Natural killer cell (primary cell): ENCODE data around the gene MPO. TPM values are rescaled to one million over a fixed set of nuclear protein-coding genes. Genes with fewer than 3 reads are reported as not detected.

Experiments used
- ATAC-seq, 3 donors: fragments of 150-1000 bp in 2 of 3; fragments of 200-7000 bp in 1 of 3; cut with Tn5 transposase; 1 replicate in 1 of 3; 2 replicates in 2 of 3; pipeline ENCODE4 v1.10.0; 2021; ENCODE audit warnings: mild to moderate bottlenecking in 2 of 3, moderate library complexity in 2 of 3
- DNase-seq, 2 donors: peaks; one replicate each; pipeline versions ENCODE4 v3.0.0 to v3.0.0-alpha.2; 2013 to 2021; ENCODE audit warnings: mixed read lengths in 1 of 2
- H3K27ac ChIP-seq: one replicate; pipeline ENCODE4 v1.5.1; 2013; ENCODE audit warnings: mild to moderate bottlenecking, low read length
- H3K27me3 ChIP-seq: one replicate; pipeline ENCODE4 v1.6.1; 2013; ENCODE audit warnings: low read length; ENCODE audit not compliant: control insufficient read depth, insufficient read depth
- H3K36me3 ChIP-seq: one replicate; pipeline ENCODE4 v1.6.1; 2013; ENCODE audit warnings: low read length; ENCODE audit not compliant: control insufficient read depth, insufficient read depth
- H3K4me1 ChIP-seq: one replicate; pipeline ENCODE4 v1.6.1; 2013; ENCODE audit warnings: low read length; ENCODE audit not compliant: control insufficient read depth, insufficient read depth
- H3K4me3 ChIP-seq: one replicate; pipeline ENCODE4 v1.5.1; 2013; ENCODE audit warnings: low read length
- H3K9me3 ChIP-seq: one replicate; pipeline ENCODE4 v1.6.1; 2013; ENCODE audit warnings: low read length; ENCODE audit not compliant: control insufficient read depth, insufficient read depth
- H3K27ac Mint-ChIP-seq, 2 donors: one replicate each; pipeline ENCODE4 v1.8.0; 2022; ENCODE audit warnings: mild to moderate bottlenecking in 2 of 2, mixed read lengths in 2 of 2, moderate library complexity in 1 of 2
- H3K27me3 Mint-ChIP-seq, 2 donors: one replicate each; pipeline ENCODE4 v1.8.0; 2022; ENCODE audit warnings: low read depth in 2 of 2, mixed read lengths in 2 of 2
- H3K36me3 Mint-ChIP-seq: one replicate; pipeline ENCODE4 v1.8.0; 2022; ENCODE audit warnings: mixed read lengths
- H3K4me1 Mint-ChIP-seq, 2 donors: one replicate each; pipeline ENCODE4 v1.8.0; 2022; ENCODE audit warnings: mixed read lengths in 2 of 2
- H3K4me3 Mint-ChIP-seq: one replicate; pipeline ENCODE4 v1.8.0; 2022; ENCODE audit warnings: mild to moderate bottlenecking, moderate library complexity, mixed read lengths
- H3K9me3 Mint-ChIP-seq, 2 donors: one replicate each; pipeline ENCODE4 v1.8.0; 2022; ENCODE audit warnings: mixed read lengths in 2 of 2
- CTCF ChIP-seq: fragments of 200-600 bp; IDR thresholded peaks from one replicate; pipeline ENCODE4 v1.8.0; 2022; ENCODE audit warnings: antibody characterized with exemption
- WGBS: methylation state at CpG from one replicate; pipeline ENCODE4 v1.1.7; 2013; ENCODE audit warnings: missing lambda C conversion rate; ENCODE audit not compliant: insufficient coverage; 5-methylcytosine and 5-hydroxymethylcytosine counted together
- intact Hi-C: fragments of 100-400 bp; cut with micrococcal nuclease; formaldehyde crosslinking; loops from one replicate; pipeline ENCODE4 v1.14.2; 2022
- total RNA-seq, 4 donors: library from RNA; stranded (reverse); fragments of 120-200 nt in 1 of 4; gene quantifications; one replicate each; pipeline versions ENCODE4 v1.2.3 to v1.2.4, GENCODE V29; 2013 to 2022

Gene MPO
- total RNA-seq, 3 donors from 2014 or later (not counting 1 experiment from before 2014, with no cell fraction given) = 1.8 to 1.9 TPM; not detected in 1

- whole genome bisulfite sequencing = 92% methylated on average over 2 of the region's 3 CpGs
- no peaks in the 10 kb centered on the region for H3K4me1 Mint-ChIP-seq
- Histone ChIP-seq H3K4me1 (no peaks in the 10 kb centered on the region), H3K36me3 (no peaks in the 10 kb centered on the region), H3K27ac (no peak overlapping the region), H3K27me3 (no peaks in the 10 kb centered on the region), H3K4me3 (no peak overlapping the region), H3K9me3 (no peaks in the 10 kb centered on the region)
- ATAC-seq = no peak
- DNase-seq = no peak
- H3K9me3 Mint-ChIP-seq = no peaks in the 10 kb centered on the region
- H3K27ac Mint-ChIP-seq = no peak overlapping the region
- no peak for TF ChIP-seq CTCF
- peaks cover 21 to 38% of the 10 kb centered on the region in 2 donors for H3K27me3 Mint-ChIP-seq
- no peak overlapping the region for H3K4me3 Mint-ChIP-seq
- H3K36me3 Mint-ChIP-seq = no peaks in the 10 kb centered on the region
- intact Hi-C loops = no loop called here
Measured at GRCh38 chr17:58285422-58285810, 4.7 kb upstream of the MPO start.

- no peaks in the 10 kb centered on the region for H3K36me3 ChIP-seq
- H3K9me3 ChIP-seq = no peaks in the 10 kb centered on the region
- no peak for DNase-seq
- H3K27ac ChIP-seq = no peak overlapping the region
- intact Hi-C loops = no loop called here
- 61% methylated on average over 5 of the region's 6 CpGs for WGBS
- H3K4me1 ChIP-seq = peaks cover 5% of the 10 kb centered on the region
- no peak for TF ChIP-seq CTCF
- H3K4me1 Mint-ChIP-seq = peaks cover under 1 to 1% of the 10 kb centered on the region in 2 donors
- H3K4me3 Mint-ChIP-seq = no peak overlapping the region
- no peak for ATAC-seq
- H3K27me3 ChIP-seq = no peaks in the 10 kb centered on the region
- H3K9me3 Mint-ChIP-seq = no peaks in the 10 kb centered on the region
- no peak overlapping the region for H3K4me3 ChIP-seq
- H3K27me3 Mint-ChIP-seq = peaks cover 20 to 35% of the 10 kb centered on the region in 2 donors
- H3K36me3 Mint-ChIP-seq = no peaks in the 10 kb centered on the region
- no peak overlapping the region for H3K27ac Mint-ChIP-seq
Measured at GRCh38 chr17:58284613-58285421, 4.1 kb upstream of the MPO start.

- Histone ChIP-seq H3K27ac (no peak overlapping the region), H3K27me3 (no peaks in the 10 kb centered on the region), H3K4me1 (peaks cover 12% of the 10 kb centered on the region), H3K4me3 (no peak overlapping the region), H3K9me3 (no peaks in the 10 kb centered on the region), H3K36me3 (no peaks in the 10 kb centered on the region)
- intact Hi-C loops = no loop called here
- no peak for ATAC-seq
- DNase-seq = no peak
- 88% methylated on average over 12 of the region's 12 CpGs for WGBS
- peaks cover 4 to 5% of the 10 kb centered on the region in 2 donors for H3K4me1 Mint-ChIP-seq
- no peaks in the 10 kb centered on the region for H3K9me3 Mint-ChIP-seq
- H3K36me3 Mint-ChIP-seq = no peaks in the 10 kb centered on the region
- peaks cover 20 to 33% of the 10 kb centered on the region in 2 donors for H3K27me3 Mint-ChIP-seq
- no peak overlapping the region for H3K27ac Mint-ChIP-seq
- no peak for TF ChIP-seq CTCF
- H3K4me3 Mint-ChIP-seq = no peak overlapping the region
Measured at GRCh38 chr17:58283674-58284612, 3.2 kb upstream of the MPO start.
